CD4-positive, alpha-beta T cell treated with Interleukin-21 for 1 hour (primary cell): Measurements from ENCODE around the gene CNRIP1.

Experiments used
- DNase-seq: peaks from one replicate; pipeline ENCODE4 v3.0.0-alpha.2; 2020

CNRIP1 gene

DNA sequence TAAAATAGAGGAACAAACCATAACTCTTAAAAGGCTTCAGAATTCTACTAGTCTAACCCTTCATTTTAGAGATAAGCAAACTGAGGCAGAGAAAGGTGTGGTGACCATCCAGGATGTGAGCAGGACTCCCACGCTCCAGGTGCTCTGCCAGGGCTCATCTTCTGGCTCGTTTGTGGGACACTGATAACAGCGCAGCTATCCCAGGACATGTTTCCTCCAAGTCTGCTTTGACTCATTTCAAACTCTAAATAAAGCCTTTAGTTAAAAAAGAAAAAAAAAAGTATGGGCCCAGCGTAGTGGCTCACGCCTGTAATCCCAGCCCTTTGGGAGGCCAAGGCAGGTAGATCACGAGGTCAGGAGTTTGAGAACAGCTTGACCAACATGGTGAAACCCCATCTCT is 28.4 kb downstream of the CNRIP1 start:
- no peak for DNase-seq

DNA sequence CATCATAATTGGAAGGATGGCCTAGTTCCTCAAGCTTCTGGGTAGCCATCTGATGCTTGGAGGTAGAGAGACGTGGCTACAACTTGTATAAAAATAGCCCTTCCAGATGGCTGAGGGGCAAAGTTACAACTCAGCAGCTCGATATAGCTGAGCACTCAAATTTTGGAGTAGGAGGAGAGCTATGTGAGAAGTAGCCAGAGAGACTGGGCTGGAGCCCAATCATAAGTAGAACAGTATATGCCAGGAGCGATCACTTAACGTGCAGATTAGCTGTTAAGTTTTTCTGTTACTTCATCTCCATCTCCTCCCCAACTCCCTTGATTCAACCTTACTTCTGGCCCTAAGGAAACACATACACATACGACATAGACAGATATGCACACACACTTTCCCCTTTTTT is 28.8 kb downstream of the CNRIP1 start:
- DNase-seq = no peak

DNA sequence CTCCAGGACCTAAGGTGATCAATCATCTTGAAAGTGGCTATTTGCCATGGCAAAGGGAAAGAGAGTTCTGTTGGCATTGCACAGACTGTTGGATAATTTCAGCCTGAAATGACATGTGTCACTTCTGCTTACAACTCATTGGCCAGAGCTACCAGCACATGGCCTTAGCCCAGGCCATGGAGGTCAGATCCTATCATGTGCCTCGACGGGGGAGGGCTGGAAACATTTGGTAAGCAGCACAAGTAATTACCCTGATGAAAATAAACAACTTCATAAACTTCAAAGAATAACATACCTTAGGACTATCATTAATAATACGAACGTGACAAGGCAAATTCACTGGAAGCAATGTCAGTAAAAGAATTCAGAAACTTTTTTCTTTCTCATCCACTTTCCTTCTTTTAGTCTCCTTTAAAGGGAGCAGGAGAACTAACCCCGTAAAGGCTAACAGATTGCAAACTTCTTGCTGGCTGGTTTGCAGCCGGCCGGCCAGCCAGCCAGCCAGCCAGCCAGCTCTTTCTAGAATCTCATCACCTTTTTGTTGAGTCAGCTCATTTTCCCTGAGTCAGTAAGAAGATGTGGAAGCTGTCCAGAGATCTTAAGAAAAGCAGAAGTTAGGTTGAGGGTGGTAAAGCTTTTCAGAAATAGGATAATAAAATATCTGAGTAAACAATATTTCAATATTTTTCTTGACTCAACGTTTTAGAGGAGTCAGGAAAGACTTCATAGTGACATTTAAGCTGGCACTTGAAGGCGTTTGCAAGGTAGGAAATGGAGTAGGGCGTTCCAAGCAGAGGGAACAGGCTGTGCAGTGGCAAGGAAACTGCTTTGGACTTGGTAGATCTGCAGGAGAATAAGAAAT is 31.9 kb downstream of the CNRIP1 start:
- no peak for DNase-seq

DNA sequence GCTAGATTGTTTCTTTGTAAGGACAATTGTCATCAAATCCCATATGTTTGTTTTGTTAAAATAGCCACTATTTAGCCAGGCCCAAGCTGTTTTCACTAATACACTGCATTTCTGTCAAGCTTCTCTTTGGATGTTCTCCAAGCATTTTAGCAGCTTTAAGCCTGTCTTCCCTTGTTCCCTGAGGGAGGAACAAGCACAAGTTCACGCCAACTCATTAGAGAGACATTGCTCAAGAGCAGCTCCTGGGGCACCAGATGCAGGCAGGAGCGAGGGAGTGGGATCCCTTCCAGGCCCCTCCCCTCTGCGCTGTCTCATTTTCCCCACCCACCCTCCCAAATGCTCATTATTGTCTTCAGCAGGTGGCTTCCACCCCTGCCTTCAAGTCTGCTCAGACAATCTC is 34.9 kb downstream of the CNRIP1 start:
- no peak for DNase-seq

DNA sequence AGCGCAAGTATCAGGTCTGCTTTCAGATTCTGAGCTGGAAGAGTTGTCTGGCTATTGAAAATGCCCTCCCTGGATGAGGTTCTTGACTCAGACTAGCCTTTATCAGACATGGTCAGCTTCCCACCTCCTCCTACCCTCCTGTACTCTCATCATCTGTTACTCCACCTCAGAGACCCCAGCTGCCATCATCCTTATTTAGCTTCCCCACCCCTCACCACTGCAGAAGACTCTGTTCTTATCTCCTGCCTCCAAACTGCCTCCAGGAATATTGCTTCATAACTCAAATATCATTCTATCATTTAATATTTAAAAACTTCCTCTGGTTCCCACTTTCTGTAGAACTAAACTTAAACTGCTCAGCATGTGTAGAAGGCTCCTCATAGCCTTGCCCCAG is 36.3 kb downstream of the CNRIP1 start:
- DNase-seq = no peak

DNA sequence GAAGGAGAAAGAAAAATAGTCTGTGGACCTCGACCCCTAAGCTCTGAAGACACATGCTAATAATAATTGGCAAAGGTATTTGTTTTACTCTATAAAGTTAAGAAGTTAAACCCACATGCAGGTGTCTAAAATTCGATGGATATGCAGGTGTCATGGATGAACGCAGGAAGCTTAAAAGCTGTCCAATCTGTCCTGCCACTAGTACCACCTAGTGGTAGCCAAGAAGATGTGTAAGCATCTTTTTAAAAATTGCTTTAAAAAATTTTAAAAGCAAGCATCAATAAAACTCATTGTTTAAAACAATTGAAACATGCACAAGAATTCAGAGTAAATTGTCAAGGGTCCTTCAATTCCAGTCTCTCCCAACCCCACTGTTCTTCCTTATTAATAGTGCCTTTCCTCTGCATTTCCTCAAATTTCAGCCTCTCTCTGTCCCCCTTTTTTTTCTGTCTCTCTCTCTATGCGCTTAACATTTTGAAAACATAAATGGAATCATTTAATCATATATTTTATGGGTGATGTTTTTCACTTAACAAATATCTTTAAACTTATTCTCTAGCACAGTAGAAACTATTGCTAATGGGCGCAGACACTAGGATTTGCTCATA is 36.8 kb downstream of the CNRIP1 start:
- DNase-seq = peak; percentile 56

DNA sequence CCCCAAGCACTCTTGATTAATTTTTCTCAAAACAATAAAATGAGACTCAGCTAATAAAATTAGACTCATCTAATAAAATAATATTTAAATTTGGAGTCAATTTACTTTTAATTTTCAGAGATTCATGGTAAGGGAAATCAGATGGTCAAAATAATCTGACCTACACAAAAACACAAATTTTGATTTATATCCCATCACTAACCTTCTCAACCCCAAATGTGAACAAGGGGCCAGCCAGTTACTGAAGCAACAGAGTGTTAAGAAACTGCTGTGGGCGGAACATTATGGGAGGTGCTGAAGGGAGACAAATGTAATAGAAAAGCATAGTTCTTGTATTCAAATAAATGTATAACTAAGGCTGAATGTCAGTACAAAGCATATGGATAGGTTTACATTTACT is 39.0 kb downstream of the CNRIP1 start:
- no peak for DNase-seq

DNA sequence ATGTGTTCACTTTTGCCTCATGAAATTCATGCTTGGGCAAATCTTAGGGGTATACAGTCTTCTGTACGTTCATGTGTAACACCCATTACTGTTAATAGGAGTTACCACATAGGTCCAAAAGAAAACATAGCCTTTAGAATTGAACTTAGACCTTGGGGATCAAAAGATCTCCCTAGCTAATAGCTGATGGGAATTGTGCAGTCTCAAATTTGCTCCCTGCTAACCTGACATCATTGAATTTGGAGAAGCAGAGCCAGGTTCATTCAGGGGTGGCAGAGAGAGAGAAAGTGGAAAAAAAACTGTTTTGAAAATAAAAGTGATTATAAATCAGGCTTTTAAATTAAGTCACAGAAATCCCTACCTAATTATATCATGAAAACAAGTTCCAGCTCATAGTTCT is 39.4 kb downstream of the CNRIP1 start:
- no peak for DNase-seq

DNA sequence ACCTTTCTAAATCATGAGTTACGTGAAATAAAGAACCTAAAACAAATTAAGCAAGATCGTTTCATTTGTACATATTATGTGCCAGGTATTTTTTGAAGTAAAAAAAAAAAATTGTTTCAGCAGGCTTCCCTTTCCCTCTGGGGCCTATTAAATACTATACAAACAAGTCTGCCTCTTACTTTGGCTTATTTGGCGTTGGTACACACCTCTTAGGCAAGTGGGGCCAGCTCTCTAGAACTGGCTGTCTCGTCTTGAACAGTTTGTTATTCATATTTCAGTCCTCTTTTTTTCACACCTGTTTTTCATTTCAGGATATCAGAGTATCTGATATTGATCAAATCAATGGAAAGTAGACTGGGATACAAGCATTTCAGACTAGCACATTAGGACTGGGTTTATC is 40.1 kb downstream of the CNRIP1 start:
- no peak for DNase-seq

DNA sequence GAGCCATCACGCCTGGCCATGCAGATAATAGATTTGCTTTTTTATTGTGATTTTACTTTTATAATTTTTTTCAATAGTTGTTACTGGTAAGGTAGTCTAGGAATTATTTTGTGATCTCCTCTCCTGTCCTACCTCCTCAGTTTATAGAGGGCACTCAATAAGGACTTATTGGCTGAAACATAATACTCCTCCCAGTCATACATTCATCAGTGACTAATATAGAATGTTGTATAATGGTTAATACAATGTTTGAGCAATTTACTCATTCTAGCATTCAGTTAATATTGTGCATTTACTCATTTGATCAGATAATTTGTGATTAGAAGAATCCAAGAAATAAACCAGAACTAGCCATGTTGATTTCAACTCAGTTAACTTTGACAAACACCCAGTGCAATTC is 41.6 kb downstream of the CNRIP1 start:
- DNase-seq = no peak

DNA sequence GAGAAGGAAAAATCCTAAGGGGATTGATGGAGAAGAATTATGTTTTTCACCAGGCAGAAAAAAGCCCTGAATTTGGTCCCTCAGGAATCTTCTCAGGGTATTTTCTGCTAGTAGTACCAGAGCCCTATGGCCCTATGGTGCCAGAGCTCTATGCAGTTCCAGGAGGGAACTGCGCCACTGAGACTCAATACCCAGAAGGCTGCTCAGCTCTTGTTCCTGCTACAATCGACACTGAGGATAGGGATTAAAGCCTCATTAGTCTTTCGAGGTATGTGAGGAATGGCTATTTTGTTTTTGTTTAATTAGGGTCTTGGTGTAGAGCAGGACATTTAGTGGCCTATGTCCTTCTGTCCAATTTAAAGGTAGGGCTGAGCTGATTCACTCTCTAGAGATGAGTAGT is 45.7 kb downstream of the CNRIP1 start:
- no peak for DNase-seq

DNA sequence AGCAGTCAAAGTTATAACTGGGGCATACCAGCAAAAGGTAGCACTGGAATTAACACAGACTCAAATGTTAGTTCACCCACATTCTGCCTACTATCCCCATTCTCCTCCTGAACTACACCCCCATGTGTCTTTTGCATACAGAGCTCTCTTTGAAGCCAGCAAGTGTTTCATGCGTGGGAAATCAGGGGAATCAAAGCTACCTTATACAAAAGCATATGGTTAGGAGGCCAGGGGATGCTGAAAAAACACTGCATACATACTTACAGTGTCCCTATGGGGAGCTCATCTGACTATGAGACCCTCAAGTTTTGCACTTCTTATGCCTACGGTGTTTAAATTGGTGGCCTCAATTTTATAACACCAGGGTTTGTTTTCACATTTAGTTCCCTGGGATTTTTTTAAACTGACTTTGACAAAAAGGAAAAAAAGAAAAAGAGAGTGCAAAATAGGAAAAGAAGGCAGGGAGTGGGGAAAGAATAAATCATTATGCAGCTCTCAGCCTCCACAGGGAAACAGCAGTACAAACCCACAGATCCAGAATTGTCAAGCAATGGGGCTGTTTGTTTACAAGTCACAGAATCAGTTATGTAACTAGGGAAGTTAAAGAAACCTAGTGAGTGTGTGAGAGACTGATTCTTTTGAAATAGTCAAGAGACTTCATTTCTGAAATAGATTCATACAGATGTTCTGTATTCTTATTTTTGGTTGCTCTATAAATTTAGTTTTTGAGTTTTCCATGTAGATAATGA is 47.3 kb downstream of the CNRIP1 start:
- DNase-seq = no peak

DNA sequence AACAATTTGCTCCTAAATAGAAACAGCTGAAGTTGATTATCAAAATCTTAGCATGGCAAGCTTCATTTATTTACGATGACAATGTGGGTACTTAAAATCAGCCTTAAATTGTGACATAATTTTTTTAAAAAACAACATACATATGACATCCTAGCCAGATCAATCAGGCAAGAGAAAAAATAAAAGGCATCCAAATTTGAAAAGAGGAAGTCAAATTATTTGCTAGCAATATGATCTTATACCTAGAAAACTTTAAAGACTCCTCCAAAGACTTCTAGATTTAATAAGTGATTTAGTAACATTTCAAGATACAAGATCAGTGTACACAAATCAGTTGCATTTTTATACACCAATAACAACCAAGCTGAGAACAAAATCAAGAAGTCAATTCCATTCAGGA is 53.1 kb downstream of the CNRIP1 start:
- no peak for DNase-seq

DNA sequence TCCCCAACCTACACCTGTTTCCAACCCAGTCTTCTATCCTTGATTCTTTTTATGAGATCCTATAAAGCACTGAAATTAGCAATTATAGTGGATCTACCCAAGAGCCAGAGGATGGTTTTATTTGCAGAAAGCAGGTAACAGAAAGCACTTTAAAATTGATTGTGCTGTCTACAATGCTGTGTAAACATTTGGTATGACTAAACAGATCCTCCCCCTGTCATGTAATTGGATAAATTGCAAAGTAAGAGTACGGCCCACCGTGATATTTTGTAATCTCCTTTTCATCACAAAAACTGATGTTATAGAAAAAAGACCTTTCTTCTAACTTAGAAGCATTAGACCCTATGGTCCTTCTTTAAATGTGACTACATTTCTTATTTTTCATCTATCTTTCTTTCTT is 56.1 kb downstream of the CNRIP1 start:
- no peak for DNase-seq

DNA sequence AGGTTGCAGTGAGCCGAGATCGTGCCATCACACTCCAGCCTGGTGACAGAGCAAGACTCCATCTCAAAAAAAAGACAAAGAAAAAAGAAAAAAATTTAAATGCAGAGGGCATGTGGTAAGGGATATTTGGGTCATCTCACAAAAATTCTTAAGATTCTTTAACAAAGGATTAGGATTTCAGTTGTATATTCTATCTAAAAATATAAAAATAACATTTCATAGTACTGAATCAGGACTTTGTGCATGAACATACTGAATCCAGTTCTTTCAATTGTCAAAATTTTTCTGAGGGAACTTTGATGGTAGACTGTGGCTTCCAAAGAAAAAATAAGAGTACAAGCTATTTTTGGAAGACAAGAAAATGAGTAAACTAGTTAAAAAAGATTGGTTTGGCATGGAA is 60.9 kb downstream of the CNRIP1 start:
- no peak for DNase-seq

DNA sequence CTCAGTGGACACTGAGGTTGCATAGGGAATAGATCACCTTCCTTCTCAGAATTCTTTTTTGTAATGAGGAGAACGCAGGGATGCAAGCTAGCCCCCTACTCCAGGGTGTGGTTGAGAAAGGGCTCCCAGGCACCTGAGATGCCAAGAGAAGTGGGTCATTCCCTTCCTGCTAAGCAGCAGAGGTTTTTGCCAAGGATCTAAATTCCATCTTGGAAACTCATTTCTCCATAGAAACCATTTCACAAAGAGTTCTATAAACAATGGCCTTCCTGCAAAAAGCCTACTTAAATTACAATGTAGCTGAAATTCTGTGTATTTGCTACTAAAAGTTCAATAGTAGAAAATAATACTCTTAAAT is 63.7 kb downstream of the CNRIP1 start:
- DNase-seq = no peak

DNA sequence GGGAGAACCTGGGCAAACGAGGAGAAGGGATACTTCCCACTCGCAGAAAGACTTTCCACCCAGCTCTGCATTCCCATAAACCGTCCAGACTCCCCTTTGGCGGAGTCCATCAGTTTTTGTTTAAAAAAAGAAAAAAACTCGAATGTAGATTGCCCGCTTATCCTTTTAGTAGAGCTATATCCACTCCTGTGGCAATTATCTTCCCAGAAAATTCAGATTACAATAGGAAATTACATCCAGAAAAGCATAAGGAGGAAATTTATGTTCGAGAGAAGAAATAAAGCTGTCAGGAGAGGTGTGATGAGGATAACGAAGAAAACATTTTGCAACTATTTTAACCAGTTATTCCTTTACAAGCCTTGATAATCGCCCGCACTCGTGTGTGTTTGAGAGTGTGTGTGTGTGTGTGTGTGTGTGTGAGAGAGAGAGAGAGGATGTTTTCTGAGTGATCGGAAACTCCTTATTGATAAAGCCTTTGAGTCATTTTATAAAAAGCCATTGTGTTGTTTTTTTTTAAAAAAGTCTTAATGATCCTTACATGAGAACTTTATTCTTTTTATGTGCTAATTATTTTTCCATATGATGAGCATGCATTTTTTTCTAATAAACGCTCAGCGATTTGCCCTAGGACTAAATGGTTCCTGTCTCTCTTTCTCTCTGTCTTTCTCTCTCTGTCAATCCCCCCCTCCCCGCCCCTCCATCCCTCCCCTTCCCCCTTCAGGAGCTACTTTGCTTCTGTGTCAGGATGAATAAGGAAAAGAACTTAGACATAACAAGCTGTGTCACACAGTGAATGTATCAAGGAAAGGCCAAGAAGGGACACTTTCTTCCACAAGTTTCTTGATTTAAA is 66.3 kb downstream of the CNRIP1 start:
- DNase-seq = peak; percentile 60

DNA sequence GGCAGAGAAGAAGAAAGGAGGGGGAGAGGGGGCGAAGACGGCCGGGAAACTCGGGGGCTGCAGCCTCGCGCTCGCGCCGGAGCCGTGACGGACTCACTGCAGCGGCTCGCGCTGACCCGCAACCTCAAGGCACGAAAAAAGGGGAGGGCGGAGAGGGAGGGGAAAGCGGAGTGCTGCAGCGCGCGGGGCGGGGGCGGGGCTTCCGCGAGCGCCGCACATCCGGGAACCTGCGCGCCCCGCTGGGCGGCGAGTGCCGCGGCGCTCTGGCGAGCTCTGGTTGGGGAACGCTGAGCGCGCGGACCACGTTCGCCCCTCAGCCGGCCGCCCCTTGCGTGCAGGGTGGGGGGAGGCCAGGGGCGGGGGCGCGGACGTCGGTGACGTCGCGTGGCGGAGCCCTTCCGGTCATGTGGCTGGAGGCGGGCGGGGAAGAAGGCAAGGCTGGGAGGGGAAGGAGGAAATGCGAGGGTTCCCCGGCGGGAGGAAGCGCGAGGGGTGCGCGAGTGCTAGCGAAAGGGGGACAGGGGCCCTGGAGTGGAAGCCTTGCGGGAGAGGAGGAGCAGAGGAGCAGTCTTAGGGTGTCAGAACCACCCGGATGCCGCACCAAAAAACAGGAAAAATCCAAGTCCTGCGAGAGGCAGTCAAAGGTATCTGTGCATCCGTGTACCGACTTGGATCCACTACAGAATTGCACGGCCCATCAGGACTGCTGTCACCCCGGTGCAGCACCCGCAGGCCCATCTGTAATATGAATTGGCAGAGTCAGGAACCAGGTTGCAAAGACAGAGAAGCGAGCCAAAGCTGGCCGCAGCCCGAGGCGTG is 67.1 kb downstream of the CNRIP1 start, which contains the start of gene PPP3R1:
TSS of gene PPP3R1 (minus strand) at position 133 of the 819 bp plus-strand sequence. CDS start 405 bp downstream, outside the sequence.
- peak; percentile 96 for DNase-seq

DNA sequence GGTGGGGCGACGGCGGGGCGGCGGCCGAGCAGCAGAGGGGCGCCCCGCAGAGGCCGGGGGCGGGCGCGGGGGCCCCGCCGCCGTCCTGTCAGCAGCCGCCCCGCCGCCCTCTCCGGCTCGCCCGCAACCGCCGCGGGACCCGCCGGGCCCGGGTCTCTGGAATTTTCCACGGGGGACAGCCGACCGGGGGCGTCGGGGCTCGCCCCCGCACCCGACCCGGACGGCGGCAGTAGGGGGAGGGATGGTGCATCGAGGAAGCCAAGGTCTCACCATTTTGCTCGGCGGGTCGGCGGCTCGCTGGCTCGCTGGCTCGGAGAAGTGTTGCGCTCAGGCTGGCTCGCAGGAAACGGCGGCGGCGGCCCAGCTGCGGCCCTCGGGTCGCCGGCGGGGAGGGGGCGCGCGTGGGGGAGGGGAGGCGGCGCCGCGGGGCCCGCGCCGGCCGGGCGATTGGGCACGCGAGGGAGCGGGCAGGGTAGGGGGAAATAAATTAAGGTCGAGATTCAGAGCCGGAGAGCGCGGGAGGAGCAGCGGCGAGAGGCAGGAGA is 67.8 kb downstream of the CNRIP1 start:
- DNase-seq = no peak

DNA sequence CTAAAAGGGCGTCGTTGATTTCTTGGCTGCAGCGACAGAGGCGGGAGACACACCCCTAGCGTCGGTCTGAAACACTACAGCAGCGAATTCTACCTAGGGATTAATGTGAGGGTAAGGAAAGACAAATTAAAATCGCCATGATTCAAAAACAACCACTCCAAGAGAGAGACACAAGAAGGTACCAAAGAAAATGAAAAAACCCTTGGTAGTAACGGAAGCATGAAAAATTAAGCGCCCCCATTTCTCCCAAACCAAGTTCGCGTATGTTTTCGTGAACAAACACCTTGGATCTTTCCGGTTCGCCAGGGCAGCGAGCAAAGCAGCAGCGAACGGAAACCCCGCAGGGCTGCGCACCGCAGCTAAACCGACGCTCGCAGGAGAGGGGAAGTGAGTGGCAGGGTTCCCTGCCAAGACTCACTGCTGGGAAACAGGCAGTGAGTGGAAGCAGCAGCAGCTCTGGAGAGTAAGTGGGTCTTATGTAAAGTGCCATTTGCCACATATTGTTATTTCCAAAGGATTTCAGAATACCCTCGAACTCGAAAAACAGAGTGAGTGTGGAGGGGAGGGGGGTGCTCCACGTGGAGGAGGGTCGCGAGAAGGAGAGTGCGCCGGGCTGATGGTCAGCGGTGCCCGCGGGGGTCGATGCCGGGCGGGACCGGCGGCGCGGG is 68.4 kb downstream of the CNRIP1 start:
- DNase-seq = peak; percentile 90

DNA sequence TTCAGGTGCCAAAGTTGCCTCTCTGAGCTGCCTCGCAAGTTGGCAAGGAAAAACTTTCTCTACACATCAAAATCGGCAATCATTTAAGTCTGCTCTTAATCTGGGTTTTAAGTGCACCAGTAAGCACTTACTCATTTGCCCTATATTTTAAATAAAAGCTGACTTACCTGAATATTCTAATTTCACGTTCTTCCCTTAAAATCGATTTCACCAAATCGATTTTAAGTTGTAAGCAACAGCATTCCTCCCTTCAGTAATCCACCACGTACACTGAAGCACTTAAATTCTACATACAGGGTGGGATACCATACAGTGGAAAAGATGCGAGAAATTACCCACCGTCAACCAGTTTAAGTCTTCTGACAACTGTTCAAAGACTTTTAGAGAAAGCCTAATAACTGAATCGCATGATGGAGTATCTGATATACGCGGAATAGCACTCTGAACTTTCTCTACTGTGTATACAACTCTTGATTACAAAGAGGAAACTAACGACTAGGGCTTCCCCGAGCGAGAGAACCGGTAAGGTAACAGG is 69.0 kb downstream of the CNRIP1 start:
- DNase-seq = no peak
